Cortex of kidney (tissue), 1 donor: ENCODE measurements around the gene SLITRK2.

Experiments
- DNase-seq: peaks from one replicate; lab custom pipeline; 2025; lab: John Stamatoyannopoulos, UW

The SLITRK2 gene

DNA sequence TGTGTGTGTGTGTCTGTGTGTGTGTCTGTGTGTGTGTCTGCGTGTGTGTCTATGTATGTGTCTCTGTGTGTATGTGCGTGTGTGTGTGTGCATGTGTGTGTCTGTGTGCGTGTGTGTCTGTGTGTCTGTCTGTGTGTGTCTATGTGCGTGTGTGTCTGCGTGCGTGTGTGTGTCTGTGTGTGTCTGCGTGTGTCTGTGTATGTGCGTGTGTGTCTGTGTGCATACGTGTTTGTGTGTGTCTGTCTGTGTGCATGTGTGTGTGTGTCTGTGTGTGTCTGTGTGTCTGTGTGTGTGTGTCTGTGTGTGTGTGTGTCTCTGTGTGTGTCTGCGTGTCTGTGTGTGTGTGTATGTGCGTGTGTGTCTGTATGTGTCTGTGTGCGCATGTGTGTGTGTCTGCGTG lies 35.6 kb downstream of the SLITRK2 start:
- DNase-seq: no peak

DNA sequence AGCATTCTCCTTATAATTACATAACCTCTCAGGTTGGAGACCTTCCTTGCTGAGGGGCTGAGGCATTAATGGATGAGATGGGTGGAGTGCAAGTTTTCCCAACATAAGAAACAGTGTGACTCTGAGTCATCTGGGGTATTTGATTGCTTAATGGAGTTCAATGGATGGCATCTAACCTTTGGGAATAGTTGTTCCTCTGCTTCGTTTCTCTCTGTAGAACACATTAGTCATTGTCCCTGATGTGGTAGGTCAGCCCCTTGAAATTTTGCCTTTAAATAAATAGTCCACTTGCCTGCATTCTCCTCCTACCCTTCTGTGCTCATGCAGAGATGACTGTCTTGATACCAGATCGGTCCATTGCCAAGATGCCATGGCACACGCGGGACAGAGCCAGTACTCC lies 38.6 kb downstream of the SLITRK2 start:
- DNase-seq: no peak

DNA sequence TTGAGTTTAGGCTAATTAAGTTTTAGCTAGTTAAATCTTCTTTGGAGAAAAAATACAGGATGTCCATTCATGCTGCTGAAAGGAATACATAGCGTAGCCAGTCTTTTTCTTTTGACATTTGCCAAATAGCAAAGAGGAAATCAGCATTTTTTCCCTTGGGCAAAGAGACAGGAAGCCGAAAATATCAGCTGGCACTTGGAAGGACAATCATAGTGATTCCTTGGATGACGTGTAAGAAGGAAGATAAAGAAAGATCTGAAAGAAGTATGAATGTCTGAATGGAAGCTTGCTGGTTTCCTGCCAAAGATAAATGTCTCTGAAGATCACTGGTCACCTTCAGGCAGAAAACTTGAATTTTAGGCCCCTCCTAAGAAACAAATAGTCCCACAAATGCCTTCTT lies 44.2 kb downstream of the SLITRK2 start:
- no peak for DNase-seq

DNA sequence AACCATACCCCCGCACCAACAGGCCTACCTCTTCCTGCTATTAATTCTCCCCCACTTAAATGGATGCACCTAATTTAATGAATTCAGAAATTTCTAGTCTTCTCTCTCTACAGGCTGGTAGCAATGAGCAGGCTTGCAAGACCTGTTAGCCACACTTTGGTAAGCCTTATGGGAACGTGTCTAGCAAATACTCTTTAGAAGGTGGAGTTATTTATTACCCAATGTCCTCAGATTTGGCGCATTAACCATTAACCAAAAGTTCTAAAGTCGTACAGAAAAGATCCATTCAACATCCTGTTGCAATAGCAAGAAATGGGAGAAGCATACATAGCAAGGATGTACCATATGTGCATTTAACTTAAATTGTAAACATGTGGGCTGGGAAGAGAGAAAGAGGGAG lies 47.5 kb downstream of the SLITRK2 start:
- DNase-seq: no peak
